PFSK-1 (cell line): ENCODE data around the gene CARMIL1.

Experiments
- POLR2AphosphoS5 ChIP-seq: IDR thresholded peaks from 2 replicates; pipeline ENCODE4 v1.6.1; 2012; ENCODE audit warnings: low read depth, mild to moderate bottlenecking, control low read depth, low read length, moderate library complexity
- REST ChIP-seq, 2 experiments: IDR thresholded peaks; 2 replicates each; pipeline versions ENCODE4 v1.6.1 to v1.8.0; 2011 to 2012; ENCODE audit warnings: low read depth in 2 of 2, low read length in 2 of 2, control low read depth in 1 of 2, inconsistent platforms in 1 of 2, mild to moderate bottlenecking in 1 of 2, moderate library complexity in 1 of 2; ENCODE audit not compliant: insufficient read depth in 1 of 2

GRCh38 chr6:25332655-25333071 lies 53.5 kb downstream of the CARMIL1 start:
- TF ChIP-seq POLR2AphosphoS5 (no peak), REST (IDR thresholded peaks at IDR 0.05; ENCODE audit: insufficient read depth in 1 of 2, low read depth in 2 of 2, low read length in 2 of 2) (no peak)
